ENCODE results near the gene PRKAR2B. TPM values are rescaled to one million over a fixed set of nuclear protein-coding genes. Genes with fewer than 3 reads are reported as not detected.

PRKAR2B gene
- total RNA-seq, 2 experiments from 2014 or later = 1.3 to 1.4 TPM

DNA sequence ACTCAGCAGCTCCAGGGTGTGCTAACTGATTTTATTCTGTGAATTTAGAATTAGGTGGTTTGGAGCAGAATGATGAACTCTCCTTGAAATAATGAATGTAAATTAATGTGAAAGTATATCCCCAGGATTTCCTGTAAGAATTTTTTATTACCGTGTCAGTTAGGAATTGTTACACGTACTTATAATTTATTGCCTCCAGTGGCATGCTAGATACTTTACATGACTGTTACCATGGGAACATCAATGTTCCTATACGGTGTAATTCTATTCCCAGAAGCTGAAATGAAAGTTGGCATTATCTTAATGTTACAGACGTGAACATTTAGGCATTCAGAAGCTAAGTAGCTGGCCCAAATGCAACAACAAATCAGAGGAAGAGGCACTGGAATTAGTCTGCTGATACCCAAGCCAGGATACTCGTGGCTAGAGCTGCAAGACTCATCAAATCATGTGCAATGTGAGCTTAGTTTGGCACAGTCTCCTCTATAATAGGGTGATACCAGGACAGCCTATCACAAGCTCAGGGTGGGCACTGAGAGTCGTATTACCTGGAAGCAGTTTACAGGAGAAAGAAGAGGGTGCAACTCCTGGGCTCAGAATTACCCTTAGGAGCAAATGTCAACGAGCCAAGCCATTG lies 30.0 kb upstream of the PRKAR2B start:
- H3K36me3 Mint-ChIP-seq = no peaks in the 10 kb centered on the region
- H3K9me3 Mint-ChIP-seq = no peaks in the 10 kb centered on the region
- intact Hi-C loops (cut with micrococcal nuclease) = no loop called here
- ChIA-PET CTCF (no interaction called here), POLR2A (no interaction called here)
- H3K4me3 Mint-ChIP-seq = no peak overlapping the region
- H3K27ac Mint-ChIP-seq = no peak overlapping the region
- H3K27me3 Mint-ChIP-seq = peaks cover 2% of the 10 kb centered on the region
- H3K4me1 Mint-ChIP-seq (ENCODE audit: low read depth) = no peaks in the 10 kb centered on the region
- DNase-seq = no peak

DNA sequence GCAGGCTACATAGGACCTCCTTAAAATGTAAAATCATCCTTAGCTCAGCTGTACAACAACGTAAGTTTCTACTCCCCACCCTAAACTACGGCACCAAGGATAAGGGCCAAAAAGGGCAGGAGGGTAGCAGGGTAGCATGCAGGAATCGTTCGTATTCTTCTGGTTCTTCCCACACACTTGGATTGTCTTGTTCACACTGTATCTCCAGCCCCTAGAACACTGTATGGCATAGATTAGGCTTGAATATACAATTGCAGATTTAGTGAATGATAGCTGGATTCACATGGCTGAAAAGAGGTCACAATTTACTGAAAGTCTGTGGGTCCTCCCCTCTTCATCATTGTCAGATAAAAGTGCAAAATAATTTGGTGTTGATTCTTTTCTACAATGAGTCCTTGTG lies 28.2 kb upstream of the PRKAR2B start:
- POLR2A ChIA-PET = no interaction called here
- peaks cover 2% of the 10 kb centered on the region for H3K27me3 Mint-ChIP-seq
- no peaks in the 10 kb centered on the region for H3K36me3 Mint-ChIP-seq
- intact Hi-C loops (cut with micrococcal nuclease) = no loop called here
- H3K4me3 Mint-ChIP-seq = no peak overlapping the region
- H3K4me1 Mint-ChIP-seq (ENCODE audit: low read depth) = no peaks in the 10 kb centered on the region
- no peaks in the 10 kb centered on the region for H3K9me3 Mint-ChIP-seq
- CTCF ChIA-PET = no interaction called here
- no peak for DNase-seq
- H3K27ac Mint-ChIP-seq = no peak overlapping the region

DNA sequence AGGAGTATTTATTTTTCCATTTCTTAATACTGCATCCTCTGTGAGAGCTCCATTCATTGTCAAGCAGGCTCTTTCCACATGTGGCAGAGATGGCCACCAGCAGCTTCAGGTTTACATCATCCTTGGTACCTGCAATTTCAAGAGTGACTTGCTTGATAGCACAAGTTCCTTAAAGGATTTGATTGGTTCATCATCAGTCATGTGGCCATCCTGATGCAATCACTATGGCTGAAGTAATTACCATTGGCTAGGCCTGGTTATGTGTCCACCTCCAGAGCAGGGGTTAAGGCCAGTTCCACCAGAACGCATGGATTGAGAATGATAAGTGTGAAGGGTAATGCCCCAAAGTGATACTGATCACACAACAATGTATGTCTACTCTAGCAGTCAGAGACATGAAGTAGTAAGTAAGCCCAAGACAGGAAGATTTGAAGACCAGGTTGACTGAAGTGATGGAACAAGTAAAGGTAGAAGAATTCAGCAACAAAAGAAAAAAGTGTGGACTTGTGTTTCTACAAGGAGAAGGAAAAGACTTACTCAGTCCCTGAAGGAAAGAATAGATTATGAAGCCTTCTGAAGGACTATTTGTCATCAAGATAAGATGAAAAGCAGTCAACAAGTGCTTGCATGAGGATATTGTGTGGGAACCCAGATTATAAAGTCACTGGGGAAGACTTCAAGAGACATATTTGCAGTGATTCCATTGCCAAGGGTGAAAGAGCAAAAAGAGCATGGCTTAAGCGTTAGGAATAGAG lies 26.4 kb upstream of the PRKAR2B start:
- ChIA-PET CTCF (no interaction called here), POLR2A (no interaction called here)
- Mint-ChIP-seq H3K9me3 (no peaks in the 10 kb centered on the region), H3K27me3 (no peaks in the 10 kb centered on the region), H3K4me1 (ENCODE audit: low read depth) (no peaks in the 10 kb centered on the region), H3K27ac (no peak overlapping the region), H3K4me3 (no peak overlapping the region), H3K36me3 (no peaks in the 10 kb centered on the region)
- intact Hi-C loops (cut with micrococcal nuclease) = no loop called here
- no peak for DNase-seq

DNA sequence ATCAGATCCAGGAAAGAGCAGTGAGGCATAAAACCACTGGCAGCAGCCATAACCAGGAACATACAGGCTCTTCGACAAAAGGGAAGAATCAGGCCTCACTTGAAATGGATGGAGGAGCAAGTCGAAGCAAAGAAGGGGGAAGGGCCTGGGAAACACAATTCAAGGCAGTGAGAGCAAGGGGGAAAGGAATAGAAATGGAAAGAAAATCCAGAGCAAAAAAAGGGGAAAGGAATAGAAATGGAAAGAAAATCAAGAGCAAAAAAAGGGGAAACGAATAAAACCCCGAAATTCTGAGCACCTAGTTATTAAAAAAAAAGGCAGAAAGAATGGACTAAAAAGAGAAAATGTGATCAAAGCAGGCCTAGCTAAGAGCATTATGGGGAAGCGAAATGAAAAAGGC lies 24.1 kb upstream of the PRKAR2B start:
- peaks cover 2% of the 10 kb centered on the region for H3K9me3 Mint-ChIP-seq
- CTCF ChIA-PET = interaction anchor here (0.5 kb wide), 1 partner anchor 1185 kb away, joined by 6 read pairs; no protein-coding TSS in a partner anchor

DNA sequence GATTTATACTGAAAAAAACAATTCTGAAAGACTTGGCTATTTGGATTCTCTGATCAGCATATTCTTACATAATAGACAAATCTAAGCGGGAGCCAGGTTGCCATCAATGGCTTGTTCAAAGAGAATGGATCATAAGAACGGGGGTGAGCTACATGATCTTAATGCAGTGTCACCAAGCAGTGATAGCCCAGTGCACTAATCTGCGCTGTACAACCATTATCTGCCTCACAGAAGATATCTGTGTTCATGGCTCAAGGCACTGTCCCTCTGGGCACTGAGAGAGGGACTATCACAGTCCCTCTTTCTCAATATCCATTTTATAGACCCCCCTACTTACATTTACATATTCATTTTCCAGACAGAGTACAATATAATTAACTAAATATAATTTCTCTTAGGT lies 22.9 kb upstream of the PRKAR2B start:
- H3K36me3 Mint-ChIP-seq = no peaks in the 10 kb centered on the region
- no peaks in the 10 kb centered on the region for H3K4me1 Mint-ChIP-seq (ENCODE audit: low read depth)
- no peak overlapping the region for H3K27ac Mint-ChIP-seq
- intact Hi-C loops (cut with micrococcal nuclease) = no loop called here
- H3K9me3 Mint-ChIP-seq = peaks cover 2% of the 10 kb centered on the region
- H3K27me3 Mint-ChIP-seq = peaks cover 3% of the 10 kb centered on the region
- CTCF ChIA-PET = no interaction called here
- POLR2A ChIA-PET = no interaction called here
- no peak overlapping the region for H3K4me3 Mint-ChIP-seq
- no peak for DNase-seq

More for the DNA sequence above, 24.1 kb upstream of the PRKAR2B start:
- no peak for DNase-seq
- POLR2A ChIA-PET = no interaction called here
- Mint-ChIP-seq H3K4me3 (no peak overlapping the region), H3K4me1 (ENCODE audit: low read depth) (no peaks in the 10 kb centered on the region), H3K27me3 (peaks cover 1% of the 10 kb centered on the region), H3K27ac (no peak overlapping the region), H3K36me3 (no peaks in the 10 kb centered on the region)
- intact Hi-C loops (cut with micrococcal nuclease) = no loop called here

DNA sequence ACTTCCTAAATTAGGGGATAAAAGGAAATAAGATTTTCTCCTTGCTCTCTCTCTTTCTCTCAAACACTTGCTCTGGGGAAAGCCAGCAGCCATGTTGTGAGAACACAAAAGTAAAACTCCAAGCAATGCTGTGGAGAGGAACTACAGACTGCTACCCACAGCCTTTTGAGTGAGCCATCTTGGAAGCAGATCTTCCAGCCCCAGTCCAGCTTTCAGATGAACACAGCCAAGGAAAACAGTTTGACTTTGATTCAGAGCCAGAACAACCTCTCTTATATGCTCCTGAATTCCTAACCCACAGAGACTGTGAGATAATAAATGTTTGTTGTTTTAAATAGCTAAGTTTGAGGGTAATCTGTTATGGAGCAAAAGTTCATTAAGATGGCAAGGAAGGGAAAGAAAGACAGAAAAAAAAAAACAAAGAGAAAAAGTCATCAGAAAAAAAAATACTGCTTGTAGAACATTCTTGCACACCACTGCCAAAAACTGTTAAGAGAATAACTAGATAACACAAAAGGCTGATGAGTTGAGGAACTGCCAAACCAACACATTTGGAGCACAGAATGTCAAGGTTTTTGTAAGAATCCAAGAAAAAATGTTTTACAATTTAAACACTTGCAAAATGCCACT lies 20.9 kb upstream of the PRKAR2B start:
- ChIA-PET POLR2A (no interaction called here), CTCF (interaction anchor here (0.6 kb wide), 1 partner anchor 34 kb away, joined by 3 read pairs; no protein-coding TSS in a partner anchor)
- H3K9me3 Mint-ChIP-seq = peaks cover 2% of the 10 kb centered on the region
- H3K36me3 Mint-ChIP-seq = no peaks in the 10 kb centered on the region
- no peak overlapping the region for H3K4me3 Mint-ChIP-seq
- intact Hi-C loops (cut with micrococcal nuclease) = no loop called here
- H3K4me1 Mint-ChIP-seq (ENCODE audit: low read depth) = no peaks in the 10 kb centered on the region
- H3K27me3 Mint-ChIP-seq = peaks cover 3% of the 10 kb centered on the region
- H3K27ac Mint-ChIP-seq = no peak overlapping the region
- DNase-seq = no peak

DNA sequence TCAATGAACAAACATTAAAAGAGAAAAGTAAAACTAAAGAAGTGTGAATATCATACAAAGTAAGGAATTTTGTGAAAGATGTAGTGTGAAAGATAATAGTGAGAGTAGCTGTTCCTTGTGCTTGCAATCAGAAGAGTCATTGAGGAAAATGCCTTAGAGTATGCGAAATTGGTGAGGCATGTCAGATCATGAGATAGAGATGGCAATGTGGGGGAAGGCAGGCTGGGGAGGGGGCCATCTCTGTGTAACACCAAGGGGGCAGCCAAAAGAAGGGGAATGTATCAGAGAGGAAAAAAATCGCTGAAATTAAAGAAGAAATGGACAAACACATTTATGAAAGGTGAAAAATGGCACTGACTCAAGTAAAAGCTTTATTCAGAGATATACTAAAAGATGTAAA lies 19.6 kb upstream of the PRKAR2B start:
- Mint-ChIP-seq H3K27me3 (peaks cover 3% of the 10 kb centered on the region), H3K27ac (no peak overlapping the region), H3K4me3 (no peak overlapping the region), H3K36me3 (no peaks in the 10 kb centered on the region), H3K4me1 (ENCODE audit: low read depth) (no peaks in the 10 kb centered on the region), H3K9me3 (peaks cover 2% of the 10 kb centered on the region)
- ChIA-PET POLR2A (no interaction called here), CTCF (no interaction called here)
- DNase-seq = no peak
- intact Hi-C loops (cut with micrococcal nuclease) = no loop called here

DNA sequence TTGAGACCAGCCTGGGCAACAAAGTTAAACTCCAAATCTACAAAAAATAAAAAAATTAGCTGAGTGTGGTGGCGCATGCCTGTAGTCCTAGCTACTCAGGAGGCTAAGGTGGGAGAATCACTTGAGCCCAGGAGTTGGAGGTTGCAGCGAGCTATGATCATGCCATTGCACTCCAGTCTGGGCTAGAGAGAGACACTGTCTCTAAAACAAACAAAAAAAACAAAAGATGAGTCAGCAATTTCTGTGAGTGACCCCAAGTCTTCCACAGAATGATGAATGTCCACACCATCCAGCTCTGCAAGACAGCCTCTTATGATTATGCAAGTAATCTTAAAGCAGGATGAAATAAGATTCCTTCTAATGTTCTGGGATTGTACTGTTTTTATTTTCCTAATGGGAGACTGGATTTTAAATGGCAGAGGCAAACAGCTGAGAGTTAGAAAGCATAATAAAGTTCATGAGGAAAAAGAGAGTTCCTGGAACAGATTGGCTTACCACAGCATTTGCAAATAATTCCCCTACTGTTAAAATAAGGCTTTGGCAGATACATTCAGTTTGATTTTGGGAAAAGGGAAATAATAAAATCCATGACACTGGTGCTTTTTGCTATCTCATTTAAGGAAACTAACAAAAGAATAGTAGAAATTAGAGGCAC lies 18.9 kb upstream of the PRKAR2B start:
- no peak overlapping the region for H3K4me3 Mint-ChIP-seq
- H3K27ac Mint-ChIP-seq = no peak overlapping the region
- DNase-seq = no peak
- intact Hi-C loops (cut with micrococcal nuclease) = no loop called here
- H3K36me3 Mint-ChIP-seq = no peaks in the 10 kb centered on the region
- H3K27me3 Mint-ChIP-seq = peaks cover 3% of the 10 kb centered on the region
- H3K9me3 Mint-ChIP-seq = peaks cover 2% of the 10 kb centered on the region
- ChIA-PET CTCF (no interaction called here), POLR2A (no interaction called here)
- no peaks in the 10 kb centered on the region for H3K4me1 Mint-ChIP-seq (ENCODE audit: low read depth)

DNA sequence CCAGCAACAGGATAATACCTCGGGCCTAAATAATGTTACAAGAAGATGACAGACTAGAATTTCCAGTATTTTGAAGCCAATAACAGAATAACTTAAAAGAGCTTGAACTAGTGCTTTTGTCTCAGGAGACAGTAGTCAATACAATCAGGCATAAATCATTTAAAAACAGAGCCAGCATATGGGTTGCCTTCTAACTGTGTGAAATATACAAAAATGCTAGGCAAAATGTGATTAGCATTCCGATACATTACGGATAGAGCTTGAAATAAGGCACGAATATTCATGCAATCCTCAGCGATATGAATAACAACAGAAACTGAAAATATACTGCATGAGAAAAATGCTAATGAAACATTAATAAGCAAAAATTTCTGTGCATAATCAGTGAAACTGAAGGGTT lies 18.3 kb upstream of the PRKAR2B start:
- Mint-ChIP-seq H3K27ac (no peak overlapping the region), H3K27me3 (peaks cover 3% of the 10 kb centered on the region), H3K4me3 (no peak overlapping the region), H3K36me3 (no peaks in the 10 kb centered on the region), H3K4me1 (ENCODE audit: low read depth) (no peaks in the 10 kb centered on the region), H3K9me3 (peaks cover 2% of the 10 kb centered on the region)
- CTCF ChIA-PET = no interaction called here
- POLR2A ChIA-PET = no interaction called here
- intact Hi-C loops (cut with micrococcal nuclease) = no loop called here
- DNase-seq = no peak

DNA sequence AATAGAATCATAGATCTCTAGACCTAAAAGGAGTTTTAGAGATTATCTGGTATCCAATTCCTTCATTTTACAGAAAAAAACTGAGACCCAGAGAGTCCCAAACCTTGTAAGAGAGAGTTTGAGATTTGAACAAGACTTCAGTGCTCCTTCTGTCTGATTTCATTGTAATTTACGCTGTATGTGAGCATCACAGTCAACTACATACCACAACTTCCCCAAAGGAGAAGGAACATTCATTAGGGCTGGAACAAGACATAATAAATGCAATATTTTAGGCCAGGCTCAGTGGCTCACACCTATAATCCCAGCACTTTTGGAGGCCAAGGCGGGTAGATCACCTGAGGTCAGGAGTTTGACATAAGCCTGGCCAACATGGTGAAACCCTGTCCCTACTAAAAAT lies 17.3 kb upstream of the PRKAR2B start:
- H3K4me3 Mint-ChIP-seq = no peak overlapping the region
- intact Hi-C loops (cut with micrococcal nuclease) = no loop called here
- ChIA-PET POLR2A (no interaction called here), CTCF (no interaction called here)
- H3K36me3 Mint-ChIP-seq = no peaks in the 10 kb centered on the region
- H3K9me3 Mint-ChIP-seq = peaks cover 2% of the 10 kb centered on the region
- H3K27ac Mint-ChIP-seq = no peak overlapping the region
- no peaks in the 10 kb centered on the region for H3K4me1 Mint-ChIP-seq (ENCODE audit: low read depth)
- H3K27me3 Mint-ChIP-seq = peaks cover 3% of the 10 kb centered on the region
- DNase-seq = no peak

DNA sequence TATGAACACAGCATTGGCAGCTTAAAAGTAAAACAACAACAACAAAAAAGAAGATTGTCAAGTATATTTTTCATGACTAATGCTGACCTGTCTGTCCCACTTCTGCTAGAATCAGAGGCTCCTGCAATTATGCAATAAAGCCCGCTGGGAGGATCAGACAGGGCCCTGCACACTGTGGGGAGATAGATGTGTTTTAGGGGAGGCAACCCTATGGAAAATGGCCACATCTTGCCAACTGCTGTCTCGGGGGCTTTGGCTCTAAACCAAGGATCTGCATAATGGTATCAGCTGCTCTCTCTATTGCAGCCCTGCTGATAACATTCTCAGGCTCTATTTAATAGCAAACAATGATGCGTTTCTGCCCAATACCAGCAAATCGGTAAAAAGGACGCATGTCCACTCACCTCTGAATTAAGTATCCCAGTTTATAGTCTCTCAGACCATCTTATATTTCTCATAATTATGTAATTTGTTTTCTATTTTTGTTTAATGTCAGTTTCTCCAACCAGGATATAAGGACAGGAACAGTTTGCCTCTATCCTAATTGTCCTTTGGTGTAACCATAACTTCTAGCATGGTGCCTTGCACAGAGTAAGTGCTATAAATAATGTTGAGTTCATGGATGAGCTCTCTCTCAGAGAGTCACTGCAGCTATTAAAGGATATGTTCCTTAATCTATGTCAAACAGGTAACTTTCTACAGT lies 15.3 kb upstream of the PRKAR2B start:
- Mint-ChIP-seq H3K27me3 (peaks cover 1% of the 10 kb centered on the region), H3K4me1 (ENCODE audit: low read depth) (no peaks in the 10 kb centered on the region), H3K9me3 (no peaks in the 10 kb centered on the region), H3K36me3 (no peaks in the 10 kb centered on the region), H3K27ac (no peak overlapping the region), H3K4me3 (no peak overlapping the region)
- CTCF ChIA-PET = no interaction called here
- intact Hi-C loops (cut with micrococcal nuclease) = no loop called here
- POLR2A ChIA-PET = no interaction called here
- no peak for DNase-seq

DNA sequence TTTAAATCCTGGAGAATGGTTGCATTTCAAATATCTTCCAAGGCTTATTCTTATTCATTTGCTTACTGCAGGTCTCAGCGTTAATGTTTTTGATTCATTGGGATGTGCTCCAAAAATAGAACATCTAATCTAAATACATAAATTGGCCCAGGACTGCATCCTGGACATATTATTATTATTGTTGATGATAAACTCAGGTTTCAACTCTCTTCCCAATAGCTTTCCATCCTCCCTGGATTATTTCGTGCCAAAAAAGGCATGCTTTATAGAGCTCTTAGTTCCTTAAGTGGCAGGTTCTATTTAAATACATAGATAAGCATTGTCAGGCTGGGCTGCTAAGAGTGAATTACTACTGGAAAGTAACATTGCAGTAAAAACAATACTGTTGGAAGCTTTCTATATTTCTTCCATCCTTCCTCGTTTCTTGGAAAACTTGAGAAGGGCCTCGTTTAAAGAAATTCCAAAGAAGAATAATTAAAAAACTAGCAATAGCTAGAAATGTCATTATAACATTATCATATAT lies 14.7 kb upstream of the PRKAR2B start:
- Mint-ChIP-seq H3K4me3 (no peak overlapping the region), H3K36me3 (no peaks in the 10 kb centered on the region), H3K9me3 (no peaks in the 10 kb centered on the region), H3K27me3 (peaks cover 1% of the 10 kb centered on the region), H3K27ac (no peak overlapping the region), H3K4me1 (ENCODE audit: low read depth) (no peaks in the 10 kb centered on the region)
- CTCF ChIA-PET = no interaction called here
- no peak for DNase-seq
- intact Hi-C loops (cut with micrococcal nuclease) = no loop called here
- POLR2A ChIA-PET = no interaction called here

All from activated CD4-positive, alpha-beta memory T cell treated with anti-CD3 and anti-CD28 coated beads for 36 hours (primary cell).